Stomach smooth muscle (tissue), 2 donors: ENCODE measurements around the gene CELF5.
A peak's percentile ranks its signal among the peaks of the same experiment; 100 is the strongest.

ENCODE experiments used
- H3K27ac ChIP-seq: one replicate; pipeline ENCODE4 v1.7.0; 2013; ENCODE audit warnings: mild to moderate bottlenecking, low read length, inconsistent platforms
- H3K27me3 ChIP-seq, 2 donors: one replicate each; pipeline ENCODE4 v1.7.0; 2013; ENCODE audit warnings: low read length in 2 of 2; ENCODE audit not compliant: insufficient read depth in 2 of 2, control insufficient read depth in 1 of 2
- H3K36me3 ChIP-seq, 2 donors: one replicate each; pipeline ENCODE4 v1.7.0; 2013; ENCODE audit warnings: low read length in 2 of 2; ENCODE audit not compliant: control insufficient read depth in 2 of 2, insufficient read depth in 2 of 2
- H3K4me1 ChIP-seq: one replicate; pipeline ENCODE4 v1.7.0; 2013; ENCODE audit warnings: low read length; ENCODE audit not compliant: control insufficient read depth, insufficient read depth
- H3K4me3 ChIP-seq, 2 donors: one replicate each; pipeline ENCODE4 v1.7.0; 2013; ENCODE audit warnings: low read length in 2 of 2
- H3K9ac ChIP-seq, 2 donors: one replicate each; pipeline ENCODE4 v1.7.0; 2013; ENCODE audit warnings: low read length in 2 of 2, mild to moderate bottlenecking in 1 of 2
- H3K9me3 ChIP-seq, 2 donors: one replicate each; pipeline ENCODE4 v1.7.0; 2013; ENCODE audit warnings: low read length in 2 of 2; ENCODE audit not compliant: control insufficient read depth in 2 of 2
- donor health status: healthy.
- donor health status: Pancreatic carcinoma.

Gene CELF5

DNA sequence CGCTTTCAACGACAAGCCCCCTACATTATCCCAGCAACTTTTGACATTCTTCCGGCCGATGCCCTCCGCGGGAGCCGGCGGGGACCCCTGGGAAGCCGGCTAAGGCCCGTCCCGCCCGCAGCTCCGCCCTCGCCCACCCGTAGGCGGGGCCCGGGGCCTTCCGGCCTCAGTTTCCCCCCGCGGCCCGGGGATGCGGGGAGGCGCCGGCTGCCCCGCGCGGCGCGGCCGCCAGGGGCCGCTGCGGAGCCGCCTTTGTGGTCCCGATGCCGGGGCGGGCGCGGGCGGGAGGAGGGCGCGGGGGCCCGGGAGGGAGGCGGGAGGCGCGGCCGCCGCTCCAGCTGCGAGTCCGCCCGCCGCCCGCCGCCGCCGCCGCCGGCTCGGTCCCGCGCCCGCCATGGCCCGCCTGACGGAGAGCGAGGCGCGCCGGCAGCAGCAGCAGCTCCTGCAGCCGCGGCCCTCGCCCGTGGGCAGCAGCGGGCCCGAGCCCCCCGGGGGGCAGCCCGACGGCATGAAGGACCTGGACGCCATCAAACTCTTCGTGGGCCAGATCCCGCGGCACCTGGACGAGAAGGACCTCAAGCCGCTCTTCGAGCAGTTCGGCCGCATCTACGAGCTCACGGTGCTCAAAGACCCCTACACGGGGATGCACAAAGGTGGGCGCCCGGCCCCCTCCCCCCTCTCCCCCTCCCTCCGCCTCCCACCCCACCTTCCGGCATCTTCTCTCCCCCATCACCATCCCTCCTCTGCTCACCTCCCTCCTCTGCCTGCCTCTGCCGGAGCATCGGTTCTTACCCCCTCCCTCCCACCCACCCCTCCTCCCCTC lies at the start of gene CELF5:
Gene CELF5 (plus strand): TSS at position 316 of the 823 bp plus-strand sequence. CDS start 79 bp downstream, at position 395.
- Histone ChIP-seq H3K9me3 (no peaks in the 10 kb centered on the region), H3K27ac (no peak within 1 kb of the TSS), H3K9ac (no peak within 1 kb of the TSS), H3K36me3 (no peaks in the 10 kb centered on the region), H3K27me3 (peaks cover 15 to 21% of the 10 kb centered on the region in 2 donors), H3K4me3 (peak within 1 kb of the TSS in 1 of 2 donors; percentile 29), H3K4me1 (peaks cover 2% of the 10 kb centered on the region)

DNA sequence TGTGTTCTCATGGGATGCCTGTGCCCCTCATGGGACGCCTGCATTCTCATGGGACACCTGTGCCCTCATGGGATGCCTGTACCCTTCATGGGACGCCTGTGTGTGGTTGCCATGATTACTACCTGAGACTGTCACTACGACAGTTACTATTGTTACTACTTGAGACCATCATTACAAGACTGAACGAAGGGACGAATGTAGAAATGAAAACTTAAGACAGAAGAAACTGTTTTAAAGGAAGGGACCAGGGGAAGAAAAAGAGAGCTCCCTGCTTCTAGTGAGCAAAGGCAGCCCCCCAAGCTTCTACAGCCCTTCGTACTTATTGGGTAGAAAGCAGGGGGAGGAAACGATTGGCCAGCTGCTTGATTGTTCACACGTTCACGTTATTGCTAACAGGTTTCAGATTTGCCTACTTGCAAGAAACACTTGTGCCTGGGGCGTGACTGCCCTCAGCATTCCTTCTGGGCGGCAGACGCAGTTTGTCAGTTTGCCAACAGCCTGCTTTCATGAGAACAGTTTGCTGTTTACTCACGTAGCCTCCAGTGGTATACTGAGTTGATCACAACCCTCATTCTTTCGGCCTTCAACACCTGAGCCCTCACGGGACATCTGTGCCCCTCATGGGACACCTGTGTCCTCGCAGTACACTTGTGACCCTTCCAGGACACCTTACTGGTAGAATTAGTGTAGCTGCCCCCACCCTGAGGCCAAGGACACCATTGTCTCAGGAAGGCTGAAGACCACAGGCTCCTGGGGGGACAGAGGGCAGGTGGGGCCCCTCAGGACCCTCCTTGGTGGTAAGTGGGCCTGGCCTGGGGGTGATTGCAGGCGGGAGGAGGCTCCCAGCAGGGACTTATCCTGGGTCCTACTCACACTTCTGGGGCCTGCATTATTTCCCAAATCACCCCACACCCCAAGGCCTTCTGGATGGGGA lies 48.4 kb upstream of the CELF5 start:
- H3K4me3 ChIP-seq = no peak overlapping the region
- no peaks in the 10 kb centered on the region for H3K9me3 ChIP-seq
- no peak overlapping the region for H3K27ac ChIP-seq
- H3K36me3 ChIP-seq = no peaks in the 10 kb centered on the region
- H3K4me1 ChIP-seq = no peaks in the 10 kb centered on the region
- peaks cover 0 to 6% of the 10 kb centered on the region in 2 donors for H3K27me3 ChIP-seq
- no peak overlapping the region for H3K9ac ChIP-seq

DNA sequence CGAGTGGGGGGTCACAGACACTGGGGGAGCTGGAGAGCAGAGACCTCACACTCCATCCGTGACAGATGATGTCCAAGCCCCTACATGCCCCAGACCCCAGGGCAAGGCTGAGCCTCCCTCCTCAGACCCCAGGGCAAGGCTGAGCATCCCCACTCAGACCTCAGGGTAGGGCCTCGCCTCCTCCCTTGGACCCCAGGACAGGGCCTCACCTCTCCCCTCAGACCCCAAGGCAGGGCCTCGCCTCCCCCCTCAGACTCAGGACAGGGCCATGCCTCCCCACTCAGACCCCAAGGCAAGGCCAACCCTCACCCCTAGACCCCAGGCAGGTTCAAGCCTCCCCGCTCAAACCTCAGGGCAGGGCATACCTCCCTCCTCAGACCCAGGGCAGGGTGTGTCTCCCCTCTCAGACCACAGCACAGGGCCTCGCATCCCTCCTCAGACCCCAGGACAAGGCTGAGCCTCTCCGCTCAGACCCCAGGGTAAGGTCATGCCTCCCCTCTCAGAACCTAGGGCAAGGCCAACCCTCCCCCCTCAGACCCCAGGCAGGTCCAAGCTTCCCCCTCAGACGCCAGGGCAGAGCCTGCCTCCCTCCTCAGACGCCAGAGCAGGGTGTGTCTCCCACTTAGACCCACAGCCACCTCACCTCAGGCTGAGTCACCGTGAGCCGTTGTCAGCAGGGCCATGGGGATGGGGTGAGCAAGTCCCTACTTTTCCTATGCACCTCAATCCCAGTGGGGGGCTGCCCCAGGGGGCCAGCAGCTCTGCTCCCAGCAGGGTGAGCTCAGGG lies 47.6 kb upstream of the CELF5 start:
- no peak overlapping the region for H3K9ac ChIP-seq
- no peak overlapping the region for H3K4me3 ChIP-seq
- H3K27ac ChIP-seq = no peak overlapping the region
- no peaks in the 10 kb centered on the region for H3K36me3 ChIP-seq
- H3K9me3 ChIP-seq = no peaks in the 10 kb centered on the region
- H3K27me3 ChIP-seq = peaks cover 0 to 3% of the 10 kb centered on the region in 2 donors
- no peaks in the 10 kb centered on the region for H3K4me1 ChIP-seq

DNA sequence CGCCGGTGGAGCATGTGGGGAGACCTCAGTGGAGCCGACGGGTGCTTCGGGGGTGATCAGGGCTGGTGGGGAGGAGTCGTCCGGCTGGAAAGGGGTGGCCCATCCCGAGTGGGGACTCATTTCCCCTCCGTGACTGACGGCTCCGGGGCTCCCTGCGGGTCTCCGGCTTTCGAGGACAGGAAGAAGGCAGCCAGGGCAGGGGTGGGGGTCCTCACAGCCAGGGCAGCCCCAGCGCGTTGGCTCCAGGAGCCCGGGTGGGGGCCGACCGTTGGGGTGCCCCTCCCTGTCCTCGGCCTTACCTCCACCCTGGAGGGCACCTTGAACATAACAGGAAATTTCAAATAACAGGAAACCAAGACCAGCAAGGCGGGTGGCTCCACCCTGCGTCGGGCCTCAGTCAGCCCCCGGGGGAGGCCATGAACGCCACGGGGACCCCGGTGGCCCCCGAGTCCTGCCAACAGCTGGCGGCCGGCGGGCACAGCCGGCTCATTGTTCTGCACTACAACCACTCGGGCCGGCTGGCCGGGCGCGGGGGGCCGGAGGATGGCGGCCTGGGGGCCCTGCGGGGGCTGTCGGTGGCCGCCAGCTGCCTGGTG lies 46.0 kb upstream of the CELF5 start, which contains the start of gene S1PR4:
Gene S1PR4 (plus strand): TSS at position 393 of the 596 bp plus-strand sequence. CDS start 24 bp downstream, at position 417.
- Histone ChIP-seq H3K4me1 (no peaks in the 10 kb centered on the region), H3K9ac (no peak within 1 kb of the TSS), H3K27ac (no peak within 1 kb of the TSS), H3K9me3 (no peaks in the 10 kb centered on the region), H3K4me3 (peak within 1 kb of the TSS in 1 of 2 donors; percentile 8), H3K36me3 (no peaks in the 10 kb centered on the region), H3K27me3 (peaks cover 0 to 2% of the 10 kb centered on the region in 2 donors)

DNA sequence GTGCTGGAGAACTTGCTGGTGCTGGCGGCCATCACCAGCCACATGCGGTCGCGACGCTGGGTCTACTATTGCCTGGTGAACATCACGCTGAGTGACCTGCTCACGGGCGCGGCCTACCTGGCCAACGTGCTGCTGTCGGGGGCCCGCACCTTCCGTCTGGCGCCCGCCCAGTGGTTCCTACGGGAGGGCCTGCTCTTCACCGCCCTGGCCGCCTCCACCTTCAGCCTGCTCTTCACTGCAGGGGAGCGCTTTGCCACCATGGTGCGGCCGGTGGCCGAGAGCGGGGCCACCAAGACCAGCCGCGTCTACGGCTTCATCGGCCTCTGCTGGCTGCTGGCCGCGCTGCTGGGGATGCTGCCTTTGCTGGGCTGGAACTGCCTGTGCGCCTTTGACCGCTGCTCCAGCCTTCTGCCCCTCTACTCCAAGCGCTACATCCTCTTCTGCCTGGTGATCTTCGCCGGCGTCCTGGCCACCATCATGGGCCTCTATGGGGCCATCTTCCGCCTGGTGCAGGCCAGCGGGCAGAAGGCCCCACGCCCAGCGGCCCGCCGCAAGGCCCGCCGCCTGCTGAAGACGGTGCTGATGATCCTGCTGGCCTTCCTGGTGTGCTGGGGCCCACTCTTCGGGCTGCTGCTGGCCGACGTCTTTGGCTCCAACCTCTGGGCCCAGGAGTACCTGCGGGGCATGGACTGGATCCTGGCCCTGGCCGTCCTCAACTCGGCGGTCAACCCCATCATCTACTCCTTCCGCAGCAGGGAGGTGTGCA lies 45.3 kb upstream of the CELF5 start:
- Histone ChIP-seq H3K9ac (no peak overlapping the region), H3K36me3 (no peaks in the 10 kb centered on the region), H3K27me3 (peaks cover 0 to 2% of the 10 kb centered on the region in 2 donors), H3K4me3 (peak overlapping the region in 1 of 2 donors; percentile 8), H3K27ac (no peak overlapping the region), H3K9me3 (no peaks in the 10 kb centered on the region), H3K4me1 (no peaks in the 10 kb centered on the region)

DNA sequence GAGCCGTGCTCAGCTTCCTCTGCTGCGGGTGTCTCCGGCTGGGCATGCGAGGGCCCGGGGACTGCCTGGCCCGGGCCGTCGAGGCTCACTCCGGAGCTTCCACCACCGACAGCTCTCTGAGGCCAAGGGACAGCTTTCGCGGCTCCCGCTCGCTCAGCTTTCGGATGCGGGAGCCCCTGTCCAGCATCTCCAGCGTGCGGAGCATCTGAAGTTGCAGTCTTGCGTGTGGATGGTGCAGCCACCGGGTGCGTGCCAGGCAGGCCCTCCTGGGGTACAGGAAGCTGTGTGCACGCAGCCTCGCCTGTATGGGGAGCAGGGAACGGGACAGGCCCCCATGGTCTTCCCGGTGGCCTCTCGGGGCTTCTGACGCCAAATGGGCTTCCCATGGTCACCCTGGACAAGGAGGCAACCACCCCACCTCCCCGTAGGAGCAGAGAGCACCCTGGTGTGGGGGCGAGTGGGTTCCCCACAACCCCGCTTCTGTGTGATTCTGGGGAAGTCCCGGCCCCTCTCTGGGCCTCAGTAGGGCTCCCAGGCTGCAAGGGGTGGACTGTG lies 44.6 kb upstream of the CELF5 start:
- Histone ChIP-seq H3K27me3 (peaks cover 0 to 2% of the 10 kb centered on the region in 2 donors), H3K9me3 (no peaks in the 10 kb centered on the region), H3K36me3 (no peaks in the 10 kb centered on the region), H3K4me3 (peak overlapping the region in 1 of 2 donors; percentile 8), H3K9ac (no peak overlapping the region), H3K4me1 (peaks cover 3% of the 10 kb centered on the region), H3K27ac (no peak overlapping the region)

DNA sequence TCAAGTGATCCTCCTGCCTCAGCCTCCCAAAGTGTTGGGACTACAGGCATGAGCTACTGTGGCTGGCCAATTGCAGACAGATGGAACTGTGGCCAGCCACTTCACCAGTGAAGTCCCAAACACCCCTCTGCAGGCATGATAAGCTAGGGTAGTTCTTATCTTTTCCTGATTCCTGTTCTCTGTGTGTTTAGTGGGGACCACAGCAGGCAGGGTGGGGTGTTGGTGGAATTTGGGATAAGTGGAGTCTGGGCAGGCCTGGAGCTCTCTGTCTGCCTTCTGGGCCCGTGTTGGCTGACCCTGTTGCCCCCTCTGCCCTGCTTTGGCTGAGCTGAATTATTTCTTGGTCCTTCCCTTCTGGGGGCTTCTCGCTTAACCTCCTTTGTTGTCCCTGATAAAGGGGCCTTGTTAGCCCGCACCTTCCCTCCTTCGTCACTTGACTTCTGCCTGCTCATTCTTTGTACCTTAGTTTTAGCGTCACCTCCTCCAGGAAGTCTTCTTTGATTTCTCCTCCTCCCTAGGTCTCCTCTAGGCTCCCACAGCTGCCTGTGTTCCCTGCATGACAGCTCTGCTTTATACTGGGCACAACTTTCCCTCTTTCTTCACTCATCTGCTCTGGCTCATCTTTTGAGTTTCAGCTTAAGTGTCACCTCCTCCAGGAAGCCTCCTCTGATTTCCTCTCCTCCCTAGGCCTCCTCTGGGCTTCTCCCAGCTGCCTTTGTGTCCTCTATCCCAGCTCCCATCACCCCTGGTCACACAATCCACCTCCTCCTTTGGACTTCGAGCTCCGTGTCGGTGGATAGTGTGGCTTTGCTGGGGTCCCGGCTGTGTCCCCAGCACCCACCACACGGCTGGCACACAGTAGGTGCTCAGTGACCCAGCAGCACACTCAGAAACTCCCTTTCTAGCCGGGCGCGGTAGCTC lies 40.5 kb upstream of the CELF5 start:
- Histone ChIP-seq H3K9ac (no peak overlapping the region), H3K4me1 (peaks cover 26% of the 10 kb centered on the region), H3K36me3 (no peaks in the 10 kb centered on the region), H3K9me3 (no peaks in the 10 kb centered on the region), H3K27ac (no peak overlapping the region), H3K27me3 (no peaks in the 10 kb centered on the region), H3K4me3 (no peak overlapping the region)

DNA sequence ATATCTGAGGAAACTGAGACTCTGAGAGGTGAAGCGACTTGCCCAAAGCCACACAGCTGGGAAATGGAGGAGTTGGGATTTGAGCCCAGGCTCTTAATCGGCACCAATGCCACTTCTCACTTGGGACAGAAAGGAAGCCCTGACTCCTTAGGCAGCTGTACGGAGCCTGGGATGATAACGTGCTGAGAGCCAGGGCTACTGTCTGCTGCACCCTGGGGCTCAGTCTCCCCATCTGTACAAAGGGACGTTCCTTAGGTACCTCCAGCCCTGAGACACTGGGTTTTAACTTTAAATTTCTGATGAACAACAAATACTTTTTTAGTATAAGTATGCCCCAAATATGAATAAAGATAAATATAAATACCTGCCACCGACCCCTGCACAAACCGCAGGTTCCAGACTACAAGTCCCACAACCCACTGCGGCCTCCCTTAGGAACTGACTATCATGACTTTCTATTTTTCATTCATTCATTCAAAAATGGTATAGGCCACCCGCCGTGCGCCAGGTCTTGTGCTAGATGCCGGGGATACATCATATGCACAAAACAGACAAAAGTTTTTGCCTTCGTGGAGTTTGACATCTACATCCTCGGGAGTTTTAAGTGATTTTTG lies 39.5 kb upstream of the CELF5 start:
- H3K27me3 ChIP-seq = no peaks in the 10 kb centered on the region
- H3K9ac ChIP-seq = peak overlapping the region in 1 of 2 donors; percentile 75
- no peaks in the 10 kb centered on the region for H3K36me3 ChIP-seq
- H3K4me3 ChIP-seq = peak overlapping the region; percentile 84 to 91
- peak overlapping the region; percentile 79 for H3K27ac ChIP-seq
- no peaks in the 10 kb centered on the region for H3K9me3 ChIP-seq
- peaks cover 26% of the 10 kb centered on the region for H3K4me1 ChIP-seq
